Left lung (tissue), 10 donors: Measurements from ENCODE around the gene WNK1. TPM values are rescaled to one million over a fixed set of nuclear protein-coding genes. Genes with fewer than 3 reads are reported as not detected.

Source experiments
- ATAC-seq: fragments of 200-7000 bp; cut with Tn5 transposase; one replicate; pipeline ENCODE4 v1.9.1; 2020; ENCODE audit warnings: moderate library complexity
- DNase-seq, 4 donors: peaks; one replicate each; pipeline ENCODE4 v3.0.0-alpha.2; 2013 to 2020
- H3K27ac ChIP-seq, 2 donors: fragments of 200-600 bp; sonication (generic) in 1 of 2; one replicate each; pipeline versions ENCODE4 v1.5.0 to v1.8.0; 2020 to 2021
- H3K27me3 ChIP-seq, 2 donors: fragments of 200-600 bp; sonication (generic) in 1 of 2; one replicate each; pipeline versions ENCODE4 v1.5.0 to v1.8.0; 2020 to 2021
- H3K36me3 ChIP-seq, 2 donors: fragments of 200-600 bp; sonication (generic) in 1 of 2; one replicate each; pipeline versions ENCODE4 v1.5.0 to v1.8.0; 2020 to 2021
- H3K4me1 ChIP-seq, 2 donors: fragments of 200-600 bp; one replicate each; pipeline ENCODE4 v1.8.0; 2021
- H3K4me3 ChIP-seq, 2 donors: fragments of 200-600 bp; sonication (generic) in 1 of 2; one replicate each; pipeline versions ENCODE4 v1.5.0 to v1.8.0; 2020 to 2021; ENCODE audit warnings: mild to moderate bottlenecking in 1 of 2
- H3K9me3 ChIP-seq, 2 donors: fragments of 200-600 bp; sonication (generic) in 1 of 2; one replicate each; pipeline versions ENCODE4 v1.5.0 to v1.8.0; 2020 to 2021
- CTCF ChIP-seq, 2 donors: fragments of 200-600 bp; sonication (generic) in 1 of 2; IDR thresholded peaks; one replicate each; pipeline versions ENCODE4 v1.5.0 to v1.8.0; 2021; ENCODE audit warnings: antibody characterized with exemption in 2 of 2
- intact Hi-C, 2 donors: fragments of 100-400 bp; cut with DNase I; formaldehyde crosslinking; loops; one replicate each; pipeline versions ENCODE4 v1.11.2 to v1.14.2; 2022
- polyA plus RNA-seq, 6 donors: library from polyadenylated mRNA; unstranded; fragments of 120-200 nt; gene quantifications; one replicate each; pipeline ENCODE4 v1.2.1, GENCODE V29; 2013; ENCODE audit not compliant: insufficient read length in 6 of 6
- total RNA-seq, 2 donors: library from RNA; stranded (reverse); fragmentation: NEBNext Ultra II Directional; extraction: Animal tissue kit (Norgen Biotek cat#: 25700); gene quantifications; one replicate each; pipeline ENCODE4 v1.2.1, GENCODE V29; 2021
- donor health status: DM: no; HTN: yes; CAD: no.
- donor health status: DM: no; HTN: no; CAD: no.

Gene WNK1
- total and polyA plus RNA-seq, 8 donors = 94.4 to 245 (median 111) TPM

DNA sequence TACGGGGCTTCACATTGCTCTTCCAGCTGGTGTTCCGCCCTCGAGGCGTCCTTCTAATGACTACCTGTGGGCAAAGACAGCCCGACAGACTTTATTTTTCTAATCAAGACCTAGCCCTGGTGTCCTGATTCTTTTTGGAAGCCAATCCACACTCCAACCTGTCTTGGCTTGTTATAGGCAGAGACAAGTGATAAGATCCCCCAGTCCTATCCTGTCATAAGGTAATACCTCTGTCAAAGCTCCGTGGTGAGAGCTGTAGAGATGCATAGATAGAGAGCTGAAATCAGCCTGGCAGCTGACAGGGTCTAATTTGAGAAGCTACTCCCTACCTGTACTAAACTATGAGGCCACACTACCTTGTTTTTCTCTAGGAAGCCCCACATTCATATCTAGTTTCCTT is 11.5 kb upstream of the WNK1 start:
- no peak overlapping the region for H3K27ac ChIP-seq
- no peaks in the 10 kb centered on the region for H3K36me3 ChIP-seq
- H3K9me3 ChIP-seq = no peaks in the 10 kb centered on the region
- intact Hi-C loops = no loop called here
- H3K4me3 ChIP-seq = no peak overlapping the region
- no peak for DNase-seq
- H3K27me3 ChIP-seq = no peaks in the 10 kb centered on the region
- no peak for ATAC-seq
- H3K4me1 ChIP-seq = no peaks in the 10 kb centered on the region
- no peak for TF ChIP-seq CTCF (IDR thresholded peaks at IDR 0.05)

DNA sequence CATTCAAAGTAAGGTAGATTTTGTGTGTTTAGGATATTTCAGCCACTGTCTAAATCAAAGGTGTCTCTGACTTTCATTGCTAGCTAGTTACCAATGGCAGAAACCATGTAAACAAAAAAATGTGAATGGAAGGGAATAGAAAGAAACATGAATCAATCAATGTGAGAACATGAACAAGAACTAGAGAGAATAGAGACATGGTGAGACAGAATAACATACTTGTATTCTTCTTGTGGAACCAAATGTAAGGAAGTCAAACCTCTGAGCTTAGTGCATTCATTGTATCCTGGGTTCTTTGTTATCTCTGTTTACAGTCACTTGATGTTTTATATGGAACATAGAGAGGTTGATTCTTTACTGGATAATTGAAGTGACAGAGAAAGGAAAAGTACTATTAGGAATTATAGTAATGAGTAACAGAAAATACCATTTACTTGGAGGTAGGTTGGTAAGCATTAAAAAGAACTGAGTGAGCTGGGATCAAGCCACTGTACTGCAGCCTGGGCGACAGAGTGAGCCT is 2.6 kb upstream of the WNK1 start:
- no peak for TF ChIP-seq CTCF (IDR thresholded peaks at IDR 0.05)
- Histone ChIP-seq H3K9me3 (no peaks in the 10 kb centered on the region), H3K4me1 (peaks cover 0 to 20% of the 10 kb centered on the region in 2 donors), H3K27me3 (no peaks in the 10 kb centered on the region), H3K27ac (peak overlapping the region in 1 of 2 donors; percentile 98), H3K36me3 (no peaks in the 10 kb centered on the region), H3K4me3 (no peak overlapping the region)
- intact Hi-C loops = loop anchor here in 1 of 2 donors (5.0 to 10.0 kb wide), 2 partner anchors 65 to 178 kb away; no protein-coding TSS in a partner anchor
- ATAC-seq (no peak), DNase-seq (no peak)

DNA sequence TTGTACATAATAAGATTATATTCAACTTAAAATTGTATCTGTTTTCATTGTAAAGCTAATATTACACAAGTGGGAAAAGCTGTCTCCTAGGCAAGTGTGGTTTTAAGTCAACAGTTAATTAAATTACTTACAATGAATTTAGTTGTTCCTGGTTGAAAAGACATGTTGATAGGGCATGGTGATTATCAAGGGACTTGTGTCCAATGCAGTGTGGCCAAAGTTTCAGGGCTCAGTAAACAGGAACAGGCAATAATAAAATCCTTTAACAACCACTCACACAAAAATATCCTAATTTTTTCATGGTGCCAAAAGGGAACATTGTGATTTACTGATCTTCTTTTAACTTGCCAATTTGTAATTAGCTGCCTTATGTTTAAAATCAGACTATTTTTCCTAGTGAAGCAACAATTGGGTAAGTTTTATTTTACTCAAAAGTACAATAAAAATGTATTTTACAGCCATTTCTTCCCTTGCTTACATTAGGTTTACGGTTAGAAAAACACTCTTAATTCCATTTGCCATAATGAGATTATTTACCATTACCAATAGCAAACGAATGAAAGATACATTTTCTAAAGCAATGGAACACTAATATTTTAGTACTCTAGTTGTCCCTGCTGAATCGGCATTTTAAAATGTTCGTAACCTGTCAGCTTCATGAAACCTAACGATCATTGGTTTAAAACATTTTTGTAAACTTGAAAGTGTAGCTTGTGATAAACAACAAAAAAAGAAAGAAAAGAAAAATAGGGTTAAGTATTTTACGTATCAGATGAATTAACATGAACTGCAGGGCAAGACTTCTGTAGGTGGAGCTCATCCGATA is 1.8 kb upstream of the WNK1 start:
- Histone ChIP-seq H3K9me3 (no peaks in the 10 kb centered on the region), H3K27me3 (no peaks in the 10 kb centered on the region), H3K4me3 (peak overlapping the region; percentile 20 to 92), H3K4me1 (peaks cover 3 to 26% of the 10 kb centered on the region in 2 donors), H3K27ac (peak overlapping the region; percentile 81 to 98), H3K36me3 (no peaks in the 10 kb centered on the region)
- no peak for DNase-seq
- no peak for TF ChIP-seq CTCF (IDR thresholded peaks at IDR 0.05)
- intact Hi-C loops = loop anchor here in 1 of 2 donors (5.0 to 10.0 kb wide), 2 partner anchors 64 to 178 kb away; no protein-coding TSS in a partner anchor
- no peak for ATAC-seq

GRCh38 chr12:751192-751998 is 984 bp upstream of the WNK1 start:
- Histone ChIP-seq H3K4me3 (peak overlapping the region; percentile 20 to 92), H3K27ac (peak overlapping the region; percentile 81 to 98), H3K36me3 (no peaks in the 10 kb centered on the region), H3K4me1 (peaks cover 3 to 34% of the 10 kb centered on the region in 2 donors), H3K27me3 (no peaks in the 10 kb centered on the region), H3K9me3 (no peaks in the 10 kb centered on the region)
- DNase-seq = peak; percentile 92 to 97 (median 94)
- peak; percentile 49 to 81 for TF ChIP-seq CTCF (IDR thresholded peaks at IDR 0.05)
- peak; percentile 61 for ATAC-seq
- intact Hi-C loops = loop anchor here in 1 of 2 donors (5.0 to 10.0 kb wide), 2 partner anchors 63 to 179 kb away; no protein-coding TSS in a partner anchor
